NCI-H2196 treated with DMSO at 0.1 percent for 48 hours (cell line): ENCODE data around the gene RNF182.
"Not testable (repeated sequence)": the region's sequence is repeated elsewhere in the genome, so short reads cannot be mapped to it uniquely, and the experiment has no call there.

Experiments
- DNase-seq: peaks from one replicate; lab custom pipeline; 2025; ENCODE audit not compliant: unreplicated experiment; lab: John Stamatoyannopoulos, UW

RNF182 gene

DNA sequence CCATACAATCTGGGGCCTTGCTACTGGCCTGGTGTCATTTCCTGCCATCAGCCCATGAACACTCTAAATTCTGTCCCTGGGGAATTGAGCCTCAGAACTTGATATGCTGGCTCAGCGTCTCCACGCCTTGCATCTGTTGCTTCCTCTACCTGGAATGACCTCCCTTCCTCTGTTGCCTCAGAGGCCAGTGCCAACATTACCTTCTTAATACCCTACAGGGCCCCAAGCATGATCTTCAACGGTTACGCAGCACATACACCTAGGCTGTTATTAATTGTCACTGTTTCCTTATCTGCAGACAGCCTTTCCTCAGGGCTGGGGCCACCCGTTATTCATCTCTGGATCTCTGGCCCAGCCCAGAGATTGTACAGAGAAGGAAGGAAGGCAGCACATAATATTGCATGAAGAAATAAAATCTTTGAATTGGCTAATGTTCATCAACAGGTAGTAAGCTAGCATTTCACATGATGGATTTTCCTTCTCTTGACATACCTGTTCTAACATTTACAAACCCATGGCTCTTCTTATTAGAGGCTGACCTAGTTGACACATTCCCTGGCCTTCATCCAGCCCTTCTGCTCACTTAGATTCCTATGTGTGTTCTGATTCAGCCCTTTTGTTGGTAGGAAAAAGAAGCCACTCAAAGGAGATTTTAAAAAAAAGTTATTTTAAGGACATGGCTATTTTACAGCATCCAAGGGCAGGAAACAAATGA, 8.4 kb upstream of the RNF182 start:
- no peak for DNase-seq

DNA sequence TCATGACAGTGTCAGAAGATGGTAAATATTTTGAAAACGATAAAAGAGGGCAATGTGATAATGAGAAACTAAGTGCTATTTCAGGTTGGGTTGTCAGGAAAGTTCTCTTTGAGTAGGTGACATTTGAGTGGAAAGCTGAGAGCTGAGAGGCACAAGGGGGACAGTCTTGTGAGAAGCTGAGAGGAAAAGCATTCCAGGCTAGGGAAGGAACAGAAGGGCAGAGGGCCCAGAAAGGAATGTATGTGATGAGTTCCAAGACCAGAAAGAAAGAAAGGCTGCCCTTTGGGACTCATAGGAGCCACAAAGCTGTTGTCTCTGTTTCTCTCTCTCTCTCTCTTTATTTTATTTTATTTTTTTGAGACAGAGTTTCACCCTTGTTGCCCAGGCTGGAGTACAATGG, 7.6 kb upstream of the RNF182 start:
- DNase-seq: no peak

DNA sequence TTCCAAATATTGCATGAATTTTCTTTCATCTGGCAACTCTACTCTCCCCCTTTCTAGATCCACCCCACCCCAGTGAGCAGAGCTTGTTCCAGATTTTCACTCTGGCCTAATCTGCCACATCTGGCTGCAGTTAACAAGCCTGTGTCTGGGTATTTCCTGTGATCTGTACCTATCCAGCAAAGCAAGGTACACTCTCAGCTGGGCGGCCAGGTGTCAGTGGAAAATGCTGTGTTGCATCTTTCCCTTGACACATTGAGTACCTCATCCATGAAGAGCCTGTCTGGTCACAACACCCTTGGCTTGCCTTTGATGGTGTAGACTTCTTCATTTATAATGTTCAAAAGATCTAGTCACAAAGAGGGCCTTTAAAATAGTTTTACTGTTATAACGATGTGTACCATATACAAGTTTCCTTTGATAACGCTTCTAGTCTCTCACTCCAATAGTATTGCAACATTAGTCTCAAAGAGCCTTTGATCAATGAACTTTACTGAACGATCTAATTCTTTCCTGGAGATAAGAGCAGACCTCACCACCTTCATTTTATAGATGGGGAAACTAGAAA, 6.0 kb upstream of the RNF182 start:
- no peak for DNase-seq

DNA sequence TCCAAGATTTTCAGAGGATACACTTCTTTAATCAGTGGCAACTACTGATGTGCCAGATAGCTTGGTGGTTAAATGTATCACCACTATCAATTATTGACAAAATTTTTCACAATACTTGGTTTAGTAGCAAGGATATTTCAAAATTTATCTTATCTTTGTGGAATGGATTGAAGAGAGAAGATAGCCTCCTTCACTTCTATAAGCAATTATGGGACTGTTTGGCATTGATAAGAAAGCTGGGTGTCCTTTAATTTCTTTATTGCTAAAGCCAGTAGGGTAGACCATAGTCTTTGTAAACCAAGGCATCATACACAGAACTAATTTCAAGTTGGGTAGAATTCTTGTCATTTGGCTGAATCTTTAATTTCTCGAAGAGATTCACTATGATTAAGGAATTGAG, 4.9 kb upstream of the RNF182 start:
- no peak for DNase-seq

DNA sequence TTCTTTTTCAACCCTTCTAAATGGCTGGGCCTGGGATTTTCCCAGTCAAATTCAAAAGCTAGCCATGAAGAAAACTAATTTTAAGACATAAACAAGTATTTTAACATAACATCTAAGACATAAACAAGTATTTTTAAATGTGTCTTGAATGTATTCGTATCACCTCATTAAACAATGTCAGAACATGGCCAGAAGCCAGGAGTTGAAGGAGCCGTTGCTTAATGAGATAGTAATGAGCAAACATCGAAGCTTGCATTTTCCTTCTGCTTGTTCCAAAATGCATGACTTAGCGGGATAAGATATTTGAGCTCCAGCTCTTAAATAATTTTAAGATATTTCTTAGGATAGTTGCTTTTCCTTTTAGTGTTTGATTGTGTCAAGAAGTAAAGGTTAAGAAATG, 4.2 kb upstream of the RNF182 start:
- DNase-seq: no peak

DNA sequence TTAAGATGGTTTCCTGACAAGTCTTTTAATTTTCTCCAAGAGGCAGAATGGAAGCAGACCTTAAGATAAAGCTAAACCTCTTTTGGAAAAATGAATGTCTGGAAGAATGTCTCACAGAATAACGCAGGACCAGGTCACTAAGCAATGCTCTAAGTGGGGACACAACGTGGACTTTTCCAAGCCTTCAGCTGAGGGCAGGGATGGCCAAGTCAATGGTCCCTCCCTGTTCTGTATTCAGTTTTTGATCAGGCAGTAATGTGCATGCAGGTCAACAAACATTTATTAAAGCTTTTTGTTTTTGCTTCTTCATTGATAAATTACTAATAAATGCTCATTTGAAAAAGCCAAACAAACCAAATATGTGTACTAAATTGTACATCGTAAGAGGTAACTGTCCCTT, 2.0 kb upstream of the RNF182 start:
- no peak for DNase-seq

DNA sequence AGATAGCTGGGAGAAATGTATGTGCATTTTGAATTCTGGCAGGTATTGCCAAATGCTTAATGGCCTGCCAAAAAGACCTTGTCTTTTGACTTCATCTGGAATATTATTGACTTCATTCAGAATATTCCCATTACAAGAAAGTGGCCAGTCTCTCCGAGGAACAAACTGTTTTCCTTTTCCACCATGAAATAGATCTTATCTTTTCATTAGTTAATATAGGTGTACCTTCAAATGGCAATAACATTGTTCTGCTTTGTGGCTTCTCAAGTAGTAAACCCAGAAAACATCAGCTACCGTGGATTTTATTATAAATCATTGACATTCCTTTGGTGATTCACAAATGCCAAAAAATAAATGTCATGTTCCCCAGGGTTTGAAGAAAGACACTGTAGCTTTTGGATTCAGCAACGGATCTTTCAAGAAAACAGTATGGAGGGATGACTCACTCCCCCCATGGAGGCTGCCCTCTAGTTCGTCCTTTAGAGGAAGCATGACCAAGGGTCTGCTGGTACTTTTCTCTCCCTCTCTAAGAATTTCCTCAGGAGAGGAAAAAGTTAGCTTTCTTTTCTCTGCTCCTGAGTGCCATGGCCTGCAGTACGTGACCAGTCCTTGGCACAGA, 1.1 kb upstream of the RNF182 start:
- DNase-seq: no peak

DNA sequence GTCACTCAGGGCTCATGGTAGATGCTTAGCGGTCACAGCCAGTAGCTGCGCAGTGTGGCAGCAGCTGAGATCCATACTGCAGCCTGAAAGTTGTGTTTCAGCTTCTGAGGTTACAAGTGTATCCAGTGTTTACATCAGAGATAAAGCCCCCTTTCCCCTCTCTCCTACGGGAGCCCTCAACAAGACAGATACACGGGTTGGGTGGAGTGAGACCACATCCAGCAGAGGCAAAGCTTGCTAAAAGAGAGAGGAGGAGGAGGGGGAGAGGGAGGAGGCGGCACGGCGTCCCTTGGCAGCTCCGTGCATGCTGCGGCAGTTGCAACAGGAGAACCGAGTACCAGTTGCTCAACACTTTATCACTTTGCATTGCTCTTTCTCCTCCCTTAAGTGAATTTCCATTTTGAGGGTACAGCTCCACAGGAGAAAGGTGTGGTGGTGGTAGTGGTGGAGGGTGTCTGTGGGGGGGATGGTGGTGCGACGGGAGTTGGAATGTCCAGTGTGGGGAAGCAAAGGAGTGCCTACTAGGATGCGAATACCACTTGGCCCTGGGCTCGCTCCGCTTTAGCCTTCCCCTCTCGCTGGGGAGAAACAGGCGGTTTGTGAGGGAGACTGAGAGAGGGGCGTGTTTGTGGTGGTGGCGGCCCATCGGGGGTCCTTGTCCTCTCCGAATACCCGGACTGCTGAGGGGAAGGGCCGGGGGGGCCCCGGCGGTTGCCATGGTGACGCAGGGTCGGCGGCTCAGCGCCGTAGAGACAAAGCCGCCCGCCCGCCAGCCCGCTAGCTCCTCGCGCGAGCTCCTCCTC, 405 bp upstream of the RNF182 start:
- peak; percentile 53 for DNase-seq

DNA sequence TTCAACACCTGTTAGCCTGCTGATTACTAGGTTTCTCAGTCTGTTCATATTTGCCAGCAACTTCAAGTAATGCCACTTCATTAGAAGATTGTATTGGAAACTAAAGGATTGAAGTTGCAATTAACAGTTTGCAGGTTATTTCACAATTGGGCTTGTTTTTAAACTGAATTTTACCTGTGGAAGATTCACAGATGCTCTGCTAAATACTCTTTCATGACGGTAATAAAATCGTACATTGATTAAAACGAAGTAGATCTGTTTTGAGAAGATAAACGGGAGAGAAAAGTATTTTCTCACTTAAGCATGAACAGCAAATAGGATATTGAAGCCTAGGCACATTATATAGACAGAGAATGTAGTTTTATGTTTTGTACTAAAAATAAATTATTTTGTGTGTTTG, 1.6 kb downstream of the RNF182 start:
- no peak for DNase-seq

DNA sequence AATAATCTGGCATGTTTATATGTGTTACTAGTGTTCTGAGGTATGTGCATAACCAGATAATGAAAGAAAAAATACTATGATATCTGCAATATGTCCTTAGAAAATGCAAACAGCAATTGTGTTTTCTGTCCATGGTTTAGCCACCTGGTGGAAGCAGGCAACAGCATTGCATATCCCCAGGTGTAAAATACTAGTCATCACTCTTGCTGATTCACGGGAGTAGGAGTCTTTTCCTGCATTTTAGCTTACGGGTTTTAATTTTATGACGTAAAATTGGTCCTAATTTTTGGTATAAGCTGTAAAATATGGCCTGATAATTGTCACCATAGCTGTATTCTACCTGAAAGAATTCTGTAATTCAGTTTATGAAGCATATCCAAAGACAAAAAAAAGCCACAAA, 2.5 kb downstream of the RNF182 start:
- no peak for DNase-seq

DNA sequence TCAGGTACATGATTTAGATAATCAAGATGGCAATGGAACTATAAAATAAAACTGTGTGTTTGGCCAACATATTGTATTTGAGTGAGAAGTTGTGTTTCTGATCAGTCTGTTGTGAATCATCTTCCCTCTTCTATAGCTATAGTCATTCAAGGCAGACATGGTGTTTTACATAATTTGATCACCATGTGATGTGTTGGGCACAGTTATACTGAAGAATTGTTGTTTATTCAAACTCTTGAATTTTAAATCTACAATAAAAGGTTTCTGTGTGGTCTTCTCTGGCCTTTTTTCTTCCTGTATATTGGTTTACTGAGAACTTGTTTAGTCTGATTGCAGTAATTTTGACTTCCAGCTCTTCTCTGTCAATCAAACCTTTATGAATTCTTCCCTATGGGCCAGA, 4.4 kb downstream of the RNF182 start:
- no peak for DNase-seq

DNA sequence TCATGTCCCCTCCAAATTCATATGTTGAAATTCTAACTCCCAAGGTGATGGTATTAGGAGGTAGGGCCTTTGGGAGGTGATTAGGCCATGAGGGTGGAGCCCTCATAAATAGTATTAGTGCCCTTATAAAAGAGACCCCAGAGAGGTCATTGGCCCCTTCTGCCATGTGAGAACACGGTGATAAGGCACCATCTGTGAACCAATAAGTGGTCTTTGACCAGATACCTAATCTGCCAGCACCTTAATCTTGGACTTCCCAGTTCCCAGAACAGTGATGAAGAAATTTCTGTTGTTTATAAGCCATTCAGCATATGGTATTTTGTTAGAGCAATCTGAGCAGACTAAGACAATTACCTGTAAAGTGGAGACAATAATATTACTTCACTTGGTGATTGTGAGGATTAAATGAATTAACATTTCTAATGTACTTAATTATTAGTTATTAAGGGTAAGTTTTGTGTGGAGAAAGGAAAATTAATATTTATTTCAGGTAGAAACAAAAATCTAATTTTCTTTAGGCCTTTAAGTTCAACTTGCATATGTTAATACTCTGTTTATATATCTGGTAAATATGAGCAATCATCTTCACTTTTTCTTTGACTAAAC, 7.1 kb downstream of the RNF182 start:
- DNase-seq: no peak

DNA sequence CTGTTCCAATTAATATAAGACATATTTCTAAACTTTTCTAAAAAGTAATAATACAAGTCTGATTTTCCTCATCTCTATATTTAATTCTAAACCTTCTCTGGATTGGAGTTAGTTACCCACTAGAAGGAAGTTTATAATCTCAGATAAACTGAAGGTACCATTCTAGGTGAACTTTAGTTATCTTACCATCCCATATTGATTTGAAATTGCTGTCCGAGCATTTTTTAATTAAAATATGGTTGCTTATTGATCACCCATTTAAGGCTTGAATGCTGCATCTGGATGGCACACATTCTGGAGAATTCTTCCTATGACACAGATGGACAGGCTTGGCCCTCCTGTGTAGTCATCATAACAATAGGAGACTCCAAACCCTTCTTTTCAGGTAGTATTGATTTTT, 8.0 kb downstream of the RNF182 start:
- DNase-seq: no peak

DNA sequence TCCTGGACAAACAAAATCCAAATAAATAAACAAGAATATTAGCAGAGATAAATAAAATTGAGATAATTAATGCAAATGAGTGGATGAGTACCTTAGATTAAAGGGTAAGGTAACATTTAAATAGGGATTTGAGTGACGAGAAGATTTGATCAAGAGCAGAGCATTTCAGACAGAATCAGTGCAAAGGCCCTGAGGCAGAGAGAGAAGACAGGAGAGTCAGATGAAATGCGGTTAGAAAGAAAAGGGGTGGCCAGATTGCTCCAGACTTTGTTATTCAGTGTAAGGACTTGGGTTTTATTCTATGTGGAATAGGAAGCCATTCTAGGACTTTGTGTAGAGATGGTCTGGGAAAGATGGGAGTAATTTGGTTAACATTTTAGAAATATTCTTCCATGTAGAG, 10.0 kb downstream of the RNF182 start:
- DNase-seq: no peak

DNA sequence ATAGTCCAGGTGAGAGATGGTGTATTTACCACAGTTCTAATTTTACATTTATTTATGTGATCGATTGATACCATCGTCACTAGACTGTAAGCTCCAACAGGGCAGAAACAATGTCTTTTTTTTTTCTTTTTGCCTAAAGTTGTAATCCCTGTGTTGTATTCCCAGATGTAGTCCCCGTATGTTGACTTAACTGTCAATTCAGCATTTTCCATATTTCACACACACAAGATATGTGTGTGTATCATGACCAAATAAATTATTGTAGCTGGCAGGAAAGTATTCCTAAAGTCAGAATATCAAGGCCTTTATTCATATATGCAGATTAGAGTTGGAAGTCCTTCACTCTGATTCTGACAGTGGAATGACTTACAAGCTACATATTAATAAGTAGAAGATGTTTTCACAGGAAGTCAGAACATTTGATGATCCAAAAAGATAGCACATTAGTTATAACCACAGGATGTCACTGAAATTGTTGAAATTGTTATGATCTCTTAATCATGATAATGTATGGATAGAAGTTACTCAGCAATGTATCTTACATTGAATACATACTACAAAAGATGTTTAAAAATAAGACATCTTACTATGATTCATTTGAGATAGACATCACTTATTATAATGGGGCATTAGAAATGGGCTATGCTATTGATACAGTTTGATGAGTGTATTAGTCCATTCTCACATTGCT, 10.6 kb downstream of the RNF182 start:
- DNase-seq: no peak

DNA sequence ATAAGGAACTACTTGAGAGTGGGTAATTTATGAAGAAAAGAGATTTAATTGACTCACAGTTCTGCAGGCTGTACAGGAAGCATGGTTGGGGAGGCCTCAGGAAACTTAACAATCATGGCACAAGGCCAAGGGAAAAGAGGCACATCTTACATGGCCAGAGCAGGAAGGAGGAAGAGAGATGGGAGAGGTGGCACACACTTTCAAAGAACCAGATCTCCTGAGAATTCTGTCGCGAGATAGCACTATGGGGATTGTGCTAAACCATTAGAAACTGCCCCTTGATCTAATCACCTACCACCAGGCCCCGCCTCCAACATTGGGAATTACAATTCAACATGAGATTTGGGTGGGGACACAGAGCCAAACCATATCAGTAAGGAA, 11.1 kb downstream of the RNF182 start:
- not testable (repeated sequence) for DNase-seq

DNA sequence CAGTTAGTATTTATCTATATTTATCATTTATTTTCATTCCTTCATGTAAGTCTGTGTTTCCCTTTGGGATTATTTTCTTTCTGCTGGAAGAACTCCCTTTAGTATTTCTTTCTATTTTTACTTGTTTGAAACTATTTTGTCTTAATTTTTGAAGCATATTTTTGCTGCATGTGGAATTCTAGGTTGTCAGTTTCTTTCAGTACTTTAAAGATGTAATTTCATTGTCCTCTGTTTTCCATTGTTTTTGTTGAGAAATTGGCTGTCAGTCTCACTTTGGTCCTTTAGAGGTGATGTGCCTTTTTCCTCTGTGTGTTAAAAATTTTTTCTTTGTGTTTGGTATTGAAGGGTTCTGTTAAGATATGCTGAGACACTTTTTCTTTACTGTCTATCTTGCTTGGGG, 17.1 kb downstream of the RNF182 start:
- DNase-seq: no peak

DNA sequence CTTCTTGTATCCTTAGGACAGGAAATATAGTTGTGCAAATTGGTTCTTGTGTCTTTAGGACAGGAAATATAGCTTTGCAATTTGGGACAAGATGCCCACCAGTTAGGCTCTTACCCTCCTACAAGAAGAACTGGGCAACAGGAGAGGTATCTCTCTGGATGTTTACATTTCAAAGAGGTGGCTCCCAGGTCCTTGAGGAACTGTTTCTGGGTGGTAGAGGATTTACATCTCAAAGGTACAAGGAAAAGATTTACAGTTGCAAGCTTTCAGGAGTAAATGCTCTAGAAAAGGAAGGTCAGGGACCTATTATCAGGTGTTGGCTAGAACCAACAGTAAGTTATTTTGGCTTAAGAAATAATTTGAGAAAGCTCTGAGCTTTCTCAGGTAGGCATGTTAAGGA, 19.2 kb downstream of the RNF182 start:
- DNase-seq: no peak

DNA sequence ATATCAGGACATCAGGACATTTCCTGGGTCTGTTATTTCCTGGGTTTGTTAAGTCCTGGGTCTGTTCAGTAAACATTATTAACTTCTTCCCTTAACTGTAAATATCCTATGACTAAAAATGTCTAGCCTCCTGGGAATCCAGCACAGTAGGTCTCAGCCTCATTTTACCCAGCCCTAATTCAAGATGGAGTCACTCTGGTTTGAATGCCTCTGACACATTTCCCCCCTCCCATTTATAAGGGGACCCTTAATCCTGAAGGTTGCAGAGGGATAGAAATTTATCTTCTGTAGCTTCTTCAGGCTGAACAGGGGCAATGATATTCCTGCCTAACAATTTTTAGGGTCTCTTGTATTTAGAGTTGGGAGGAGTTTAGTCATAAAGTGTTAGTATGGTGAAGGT, 21.8 kb downstream of the RNF182 start:
- DNase-seq: no peak

DNA sequence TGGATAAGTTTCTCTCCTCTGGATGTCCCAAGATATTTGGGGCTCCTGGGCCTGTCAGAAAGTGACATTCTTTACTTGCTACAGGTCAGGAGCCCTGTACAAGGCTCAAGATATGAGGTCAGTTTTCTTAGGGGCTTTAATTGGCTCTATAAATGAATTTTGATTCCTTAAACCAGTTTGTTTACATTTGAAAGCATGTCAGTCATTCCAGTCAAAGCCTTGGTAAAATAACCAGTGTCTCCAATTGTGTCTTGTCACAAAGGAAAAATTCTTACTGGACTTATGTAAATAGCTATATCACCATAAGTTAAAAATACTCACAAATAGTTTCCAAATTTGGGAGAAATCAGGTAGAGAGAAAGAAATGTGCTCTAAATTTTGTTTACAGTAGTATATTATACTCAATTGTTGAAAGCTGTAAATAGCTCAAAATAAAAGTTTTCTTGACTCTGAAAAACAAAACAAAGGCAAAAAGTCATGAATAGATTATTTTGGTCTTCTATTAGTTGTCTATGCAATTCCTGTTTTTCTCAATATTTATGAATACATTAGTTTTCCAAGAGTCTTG, 22.9 kb downstream of the RNF182 start:
- DNase-seq: no peak

DNA sequence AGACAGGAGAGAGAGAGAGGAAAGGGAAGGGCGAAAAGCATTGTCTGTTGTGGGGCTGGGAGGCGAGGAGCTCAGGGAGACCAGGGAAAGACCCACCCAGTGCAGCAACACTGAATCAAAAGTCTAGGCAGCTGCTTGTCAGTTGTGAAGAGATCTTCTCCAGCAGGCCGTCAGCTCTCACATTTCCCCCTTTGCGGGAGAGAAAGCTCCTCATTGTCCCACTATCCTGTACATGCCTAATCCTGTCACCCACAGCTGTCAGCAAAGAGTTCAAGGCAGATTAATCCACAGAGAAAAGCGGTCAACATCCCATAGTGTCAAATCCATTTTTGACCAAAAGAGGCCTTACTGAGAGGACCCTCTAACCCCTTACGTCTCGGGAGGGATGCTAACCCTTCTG, 27.3 kb downstream of the RNF182 start:
- DNase-seq: no peak
